ENCODE data around the gene CENPL.

The CENPL gene

DNA sequence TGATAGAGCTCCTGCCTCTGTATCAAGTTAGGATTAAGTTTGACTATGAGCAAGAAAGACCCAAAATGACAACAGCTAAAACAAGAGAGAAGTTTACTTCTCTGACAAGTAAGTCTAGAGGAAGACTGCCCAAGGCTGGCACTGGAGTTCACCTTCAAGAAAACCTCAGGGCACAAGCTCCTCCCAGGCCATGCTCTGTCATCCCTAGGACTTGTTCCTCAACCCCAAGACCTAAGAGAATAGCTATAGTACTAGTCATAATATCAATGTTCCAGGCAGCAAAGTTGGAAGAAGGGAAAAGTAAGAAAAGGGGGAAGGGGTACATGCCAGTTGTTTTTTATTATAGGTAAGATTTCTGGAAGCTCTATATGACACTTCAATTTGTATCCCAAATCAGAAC is 26.6 kb downstream of the CENPL start:
- no peaks in the 10 kb centered on the region for H3K27me3 ChIP-seq (ENCODE audit: control insufficient read depth, low read length)
- no peaks in the 10 kb centered on the region for H3K4me1 ChIP-seq (ENCODE audit: control insufficient read depth, low read length)
- no peaks in the 10 kb centered on the region for H4K20me1 ChIP-seq (ENCODE audit: control insufficient read depth, insufficient read depth, low read depth, low read length)
- no peaks in the 10 kb centered on the region; the same call in 1 of the 2 replicates for H3K79me2 ChIP-seq (ENCODE audit: control insufficient read depth, low read length)
- no peak overlapping the region for H3K4me3 ChIP-seq (ENCODE audit: low read length)
- H3F3A ChIP-seq (ENCODE audit: control insufficient read depth, insufficient read depth), result peaks cover 2% of the 10 kb centered on the region; the same call in 1 of the 2 replicates
- TF ChIP-seq, protein P1, sequence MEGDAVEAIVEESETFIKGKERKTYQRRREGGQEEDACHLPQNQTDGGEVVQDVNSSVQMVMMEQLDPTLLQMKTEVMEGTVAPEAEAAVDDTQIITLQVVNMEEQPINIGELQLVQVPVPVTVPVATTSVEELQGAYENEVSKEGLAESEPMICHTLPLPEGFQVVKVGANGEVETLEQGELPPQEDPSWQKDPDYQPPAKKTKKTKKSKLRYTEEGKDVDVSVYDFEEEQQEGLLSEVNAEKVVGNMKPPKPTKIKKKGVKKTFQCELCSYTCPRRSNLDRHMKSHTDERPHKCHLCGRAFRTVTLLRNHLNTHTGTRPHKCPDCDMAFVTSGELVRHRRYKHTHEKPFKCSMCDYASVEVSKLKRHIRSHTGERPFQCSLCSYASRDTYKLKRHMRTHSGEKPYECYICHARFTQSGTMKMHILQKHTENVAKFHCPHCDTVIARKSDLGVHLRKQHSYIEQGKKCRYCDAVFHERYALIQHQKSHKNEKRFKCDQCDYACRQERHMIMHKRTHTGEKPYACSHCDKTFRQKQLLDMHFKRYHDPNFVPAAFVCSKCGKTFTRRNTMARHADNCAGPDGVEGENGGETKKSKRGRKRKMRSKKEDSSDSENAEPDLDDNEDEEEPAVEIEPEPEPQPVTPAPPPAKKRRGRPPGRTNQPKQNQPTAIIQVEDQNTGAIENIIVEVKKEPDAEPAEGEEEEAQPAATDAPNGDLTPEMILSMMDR (IDR thresholded peaks at IDR 0.05; ENCODE audit: low read depth, low read length, poor library complexity, severe bottlenecking), result no peak
- no peak for TF ChIP-seq EZH2phosphoT487 (IDR thresholded peaks at IDR 0.05; ENCODE audit: borderline replicate concordance, low read length)
- no peak overlapping the region for H3K4me2 ChIP-seq (ENCODE audit: low read length)
- no peaks in the 10 kb centered on the region for H3K9me2 ChIP-seq (replicated peaks; ENCODE audit: control insufficient read depth, low read length)
- H3K9me3 ChIP-seq (ENCODE audit: control insufficient read depth, insufficient read depth, low read length), result no peaks in the 10 kb centered on the region
- no peak overlapping the region for H3K27ac ChIP-seq (ENCODE audit: low read depth, low read length)
- peaks cover 42% of the 10 kb centered on the region for H3K36me3 ChIP-seq (ENCODE audit: control insufficient read depth, low read length)

DNA sequence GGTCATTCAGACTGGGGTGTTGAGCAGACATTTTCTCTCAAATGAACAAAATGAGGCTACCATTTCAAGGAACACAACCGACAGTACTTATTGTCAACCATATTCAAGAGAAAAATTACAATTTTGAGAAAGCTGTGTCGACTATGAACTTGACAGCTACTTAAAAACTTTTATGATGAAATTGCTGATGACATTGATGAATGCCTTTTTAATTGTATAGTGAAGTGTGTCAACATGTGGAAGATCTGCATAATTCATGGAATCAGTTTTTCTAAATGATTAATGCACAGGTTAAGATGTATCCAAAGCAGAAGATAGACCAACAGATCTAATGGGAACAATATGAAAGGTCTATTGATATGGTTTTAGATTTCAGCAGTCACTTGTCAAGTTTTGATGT is 34.8 kb downstream of the CENPL start:
- H3F3A ChIP-seq (ENCODE audit: control insufficient read depth, insufficient read depth), result peaks cover 13% of the 10 kb centered on the region
- H3K4me2 ChIP-seq (ENCODE audit: low read length), result no peak overlapping the region

DNA sequence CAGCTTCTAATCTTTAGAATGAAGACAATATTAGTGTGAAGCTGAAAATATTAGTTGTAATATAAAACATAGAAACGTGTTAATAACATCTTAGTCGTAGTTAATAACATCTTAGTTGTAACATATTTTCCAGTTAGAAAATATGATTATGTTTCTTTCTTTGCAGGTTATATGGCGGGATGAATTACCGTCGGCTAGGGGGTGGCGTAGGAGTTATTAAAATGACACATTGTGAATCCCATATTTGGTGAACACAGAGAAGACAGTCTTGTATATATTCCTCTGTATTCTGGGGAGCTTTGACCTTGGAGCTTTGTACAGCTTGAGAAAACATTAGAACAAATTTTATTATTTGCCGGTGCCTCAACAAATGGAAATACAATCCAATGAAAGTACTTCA is 39.7 kb downstream of the CENPL start:
- no peak overlapping the region for H3K4me2 ChIP-seq (ENCODE audit: low read length)
- no peak overlapping the region for H3K4me3 ChIP-seq (ENCODE audit: low read length)
- H3K27me3 ChIP-seq (ENCODE audit: control insufficient read depth, low read length), result no peaks in the 10 kb centered on the region
- TF ChIP-seq, protein P1 (IDR thresholded peaks at IDR 0.05; ENCODE audit: low read depth, low read length, poor library complexity, severe bottlenecking), result no peak
- TF ChIP-seq EZH2phosphoT487 (IDR thresholded peaks at IDR 0.05; ENCODE audit: borderline replicate concordance, low read length), result no peak
- peaks cover 12% of the 10 kb centered on the region for H3F3A ChIP-seq (ENCODE audit: control insufficient read depth, insufficient read depth)
- no peaks in the 10 kb centered on the region for H3K9me3 ChIP-seq (ENCODE audit: control insufficient read depth, insufficient read depth, low read length)
- no peak overlapping the region for H3K27ac ChIP-seq (ENCODE audit: low read depth, low read length)
- no peaks in the 10 kb centered on the region for H3K4me1 ChIP-seq (ENCODE audit: control insufficient read depth, low read length)
- no peaks in the 10 kb centered on the region for H3K9me2 ChIP-seq (replicated peaks; ENCODE audit: control insufficient read depth, low read length)
- H4K20me1 ChIP-seq (ENCODE audit: control insufficient read depth, insufficient read depth, low read depth, low read length), result no peaks in the 10 kb centered on the region
- H3K36me3 ChIP-seq (ENCODE audit: control insufficient read depth, low read length), result peaks cover 53% of the 10 kb centered on the region
- no peaks in the 10 kb centered on the region for H3K79me2 ChIP-seq (ENCODE audit: control insufficient read depth, low read length)

More for the DNA sequence above, 34.8 kb downstream of the CENPL start:
- Histone ChIP-seq H3K4me3 (ENCODE audit: low read length) (no peak overlapping the region), H4K20me1 (ENCODE audit: control insufficient read depth, insufficient read depth, low read depth, low read length) (no peaks in the 10 kb centered on the region), H3K79me2 (ENCODE audit: control insufficient read depth, low read length) (no peaks in the 10 kb centered on the region), H3K9me2 (replicated peaks; ENCODE audit: control insufficient read depth, low read length) (no peaks in the 10 kb centered on the region), H3K27me3 (ENCODE audit: control insufficient read depth, low read length) (no peaks in the 10 kb centered on the region), H3K9me3 (ENCODE audit: control insufficient read depth, insufficient read depth, low read length) (no peaks in the 10 kb centered on the region), H3K27ac (ENCODE audit: low read depth, low read length) (no peak overlapping the region), H3K36me3 (ENCODE audit: control insufficient read depth, low read length) (peaks cover 34% of the 10 kb centered on the region), H3K4me1 (ENCODE audit: control insufficient read depth, low read length) (no peaks in the 10 kb centered on the region)
- TF ChIP-seq, protein P1 (IDR thresholded peaks at IDR 0.05; ENCODE audit: low read depth, low read length, poor library complexity, severe bottlenecking), result no peak
- TF ChIP-seq EZH2phosphoT487 (IDR thresholded peaks at IDR 0.05; ENCODE audit: borderline replicate concordance, low read length), result no peak

Measured in DOHH2 (cell line).